GM23248 (cell line): ENCODE results near the gene GNPTAB.

Experiments
- EZH2 ChIP-seq: fragments of 200-600 bp; sonication (generic); IDR thresholded peaks from 2 replicates; pipeline ENCODE4 v1.6.1; 2018; ENCODE audit warnings: antibody characterized with exemption, mild to moderate bottlenecking; ENCODE audit not compliant: insufficient read depth, poor library complexity, severe bottlenecking
- EZH2phosphoT487 ChIP-seq: fragments of 200-600 bp; sonication (generic); IDR thresholded peaks from 2 replicates; pipeline ENCODE4 v1.6.1; 2018; ENCODE audit warnings: antibody characterized with exemption, moderate library complexity, mild to moderate bottlenecking, low read depth; ENCODE audit not compliant: insufficient read depth

DNA sequence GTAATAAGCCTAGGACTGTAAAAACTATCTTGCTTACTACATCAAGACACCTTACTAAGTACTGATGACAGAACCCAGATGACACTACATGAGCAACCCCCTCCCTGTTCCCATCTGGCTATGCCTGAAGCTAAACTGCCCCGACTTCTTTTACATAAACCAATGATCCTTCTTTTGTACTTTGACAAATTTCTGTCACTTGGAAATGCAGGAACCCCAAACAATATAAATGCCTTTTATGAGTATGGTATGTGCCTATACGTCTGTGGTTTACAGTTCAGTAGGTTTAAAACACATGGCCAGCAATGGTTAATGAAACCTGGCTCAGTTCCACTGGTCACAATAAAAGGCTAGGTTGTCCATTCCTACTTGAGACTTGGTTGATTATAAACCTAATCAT, 97.6 kb downstream of the GNPTAB start:
- TF ChIP-seq EZH2 (no peak), EZH2phosphoT487 (no peak)
